GM10248 (cell line): Measurements from ENCODE around the gene GPAT2.
"Not testable (repeated sequence)": the region's sequence is repeated elsewhere in the genome, so short reads cannot be mapped to it uniquely, and the experiment has no call there.

Experiments used
- CTCF ChIA-PET: fragments of 300-600 bp; sonication (Branson Sonifier 250); formaldehyde crosslinking; extraction: SDS; loops from one replicate; lab custom pipeline; 2021; ENCODE audit warnings: antibody characterized with exemption; lab: Yijun Ruan, JAX
- POLR2A ChIA-PET: fragments of 350-650 bp; sonication (Branson Sonifier 250); formaldehyde crosslinking; extraction: SDS; loops from one replicate; lab custom pipeline; 2020; ENCODE audit warnings: antibody characterized with exemption; lab: Yijun Ruan, JAX
- DNase-seq: peaks from one replicate; pipeline ENCODE4 v3.0.0; 2012; ENCODE audit errors: extremely low spot score
- TF ChIP-seq, protein P1 (sequence below): IDR thresholded peaks from 2 replicates; pipeline ENCODE4 v1.5.1; 2012; ENCODE audit warnings: mild to moderate bottlenecking, low read depth; ENCODE audit errors: extremely low read depth, missing control alignments, control extremely low read depth

The GPAT2 gene, protein sequence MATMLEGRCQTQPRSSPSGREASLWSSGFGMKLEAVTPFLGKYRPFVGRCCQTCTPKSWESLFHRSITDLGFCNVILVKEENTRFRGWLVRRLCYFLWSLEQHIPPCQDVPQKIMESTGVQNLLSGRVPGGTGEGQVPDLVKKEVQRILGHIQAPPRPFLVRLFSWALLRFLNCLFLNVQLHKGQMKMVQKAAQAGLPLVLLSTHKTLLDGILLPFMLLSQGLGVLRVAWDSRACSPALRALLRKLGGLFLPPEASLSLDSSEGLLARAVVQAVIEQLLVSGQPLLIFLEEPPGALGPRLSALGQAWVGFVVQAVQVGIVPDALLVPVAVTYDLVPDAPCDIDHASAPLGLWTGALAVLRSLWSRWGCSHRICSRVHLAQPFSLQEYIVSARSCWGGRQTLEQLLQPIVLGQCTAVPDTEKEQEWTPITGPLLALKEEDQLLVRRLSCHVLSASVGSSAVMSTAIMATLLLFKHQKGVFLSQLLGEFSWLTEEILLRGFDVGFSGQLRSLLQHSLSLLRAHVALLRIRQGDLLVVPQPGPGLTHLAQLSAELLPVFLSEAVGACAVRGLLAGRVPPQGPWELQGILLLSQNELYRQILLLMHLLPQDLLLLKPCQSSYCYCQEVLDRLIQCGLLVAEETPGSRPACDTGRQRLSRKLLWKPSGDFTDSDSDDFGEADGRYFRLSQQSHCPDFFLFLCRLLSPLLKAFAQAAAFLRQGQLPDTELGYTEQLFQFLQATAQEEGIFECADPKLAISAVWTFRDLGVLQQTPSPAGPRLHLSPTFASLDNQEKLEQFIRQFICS

DNA sequence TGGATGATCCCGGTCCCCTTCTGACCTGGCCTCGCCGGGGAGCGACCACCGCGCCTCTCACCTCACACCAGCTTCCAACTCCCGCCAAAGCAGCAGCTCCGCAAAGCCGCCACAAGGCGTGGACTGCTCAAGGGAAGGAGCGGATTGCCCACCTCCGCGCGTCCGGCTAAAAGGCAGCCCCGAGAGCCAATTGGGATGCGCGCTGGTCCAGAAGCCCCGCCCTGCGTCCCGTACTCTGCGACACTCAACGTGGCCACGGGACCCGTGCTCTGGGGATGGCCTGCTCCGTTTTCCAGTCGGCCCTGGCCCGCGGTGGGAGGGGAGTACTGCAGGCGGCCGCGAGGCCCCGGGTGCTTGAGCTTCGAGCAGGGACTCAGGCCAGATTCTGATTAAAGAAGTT, at the start of gene GPAT2:
Gene GPAT2 (minus strand): TSS at position 125 of the 400 bp plus-strand sequence. CDS start 2,557 bp downstream, outside the sequence.
- CTCF ChIA-PET, POLR2A ChIA-PET, DNase-seq: not testable (repeated sequence)

DNA sequence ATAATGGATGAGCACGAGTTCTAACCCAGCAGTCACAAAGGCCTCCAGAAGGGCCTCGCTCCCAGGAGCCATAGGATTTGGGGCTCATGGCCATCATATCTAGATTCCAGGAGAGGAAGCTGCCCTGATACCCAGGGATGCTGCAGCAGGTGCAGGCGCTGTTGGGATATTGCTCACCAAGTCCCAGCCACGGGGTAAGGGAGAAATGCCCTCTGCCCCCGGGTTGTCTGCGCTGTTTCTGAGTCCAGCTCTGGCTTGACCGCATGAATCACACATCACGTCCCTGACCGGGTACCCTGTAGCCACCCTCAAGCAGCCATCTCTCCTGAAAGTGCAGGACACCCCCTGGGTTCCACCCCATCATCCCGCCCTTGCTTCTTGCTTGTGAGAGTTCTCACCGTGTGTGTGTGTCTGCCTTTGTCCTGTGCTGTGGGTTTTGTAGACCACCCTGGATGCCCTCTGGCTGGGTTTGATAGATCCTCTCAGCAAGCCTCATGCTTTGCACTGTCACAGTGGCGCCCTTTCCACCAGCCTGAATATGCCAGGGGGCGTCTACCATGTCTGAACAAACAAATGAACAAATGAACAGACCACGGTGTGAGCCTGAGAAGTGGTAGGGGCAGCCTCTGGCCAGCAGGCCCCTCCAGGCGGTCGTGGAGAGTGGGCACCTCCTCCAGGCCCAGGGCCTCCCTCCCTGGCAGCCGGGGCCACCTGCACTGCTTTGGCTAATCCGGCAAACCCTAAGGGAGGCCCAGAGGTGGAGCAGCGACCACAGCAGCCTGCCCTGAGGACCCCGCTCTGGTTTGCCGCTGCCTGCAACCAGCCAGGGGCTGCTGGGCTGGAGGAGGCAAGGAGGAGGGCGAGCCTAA, 49.5 kb upstream of the GPAT2 start:
- ChIA-PET CTCF (interaction anchor here (1.4 kb wide), 1 partner anchor 24 kb away, joined by 3 read pairs; no protein-coding TSS in a partner anchor), POLR2A (no interaction called here)
- no peak for DNase-seq
- TF ChIP-seq, protein P1, sequence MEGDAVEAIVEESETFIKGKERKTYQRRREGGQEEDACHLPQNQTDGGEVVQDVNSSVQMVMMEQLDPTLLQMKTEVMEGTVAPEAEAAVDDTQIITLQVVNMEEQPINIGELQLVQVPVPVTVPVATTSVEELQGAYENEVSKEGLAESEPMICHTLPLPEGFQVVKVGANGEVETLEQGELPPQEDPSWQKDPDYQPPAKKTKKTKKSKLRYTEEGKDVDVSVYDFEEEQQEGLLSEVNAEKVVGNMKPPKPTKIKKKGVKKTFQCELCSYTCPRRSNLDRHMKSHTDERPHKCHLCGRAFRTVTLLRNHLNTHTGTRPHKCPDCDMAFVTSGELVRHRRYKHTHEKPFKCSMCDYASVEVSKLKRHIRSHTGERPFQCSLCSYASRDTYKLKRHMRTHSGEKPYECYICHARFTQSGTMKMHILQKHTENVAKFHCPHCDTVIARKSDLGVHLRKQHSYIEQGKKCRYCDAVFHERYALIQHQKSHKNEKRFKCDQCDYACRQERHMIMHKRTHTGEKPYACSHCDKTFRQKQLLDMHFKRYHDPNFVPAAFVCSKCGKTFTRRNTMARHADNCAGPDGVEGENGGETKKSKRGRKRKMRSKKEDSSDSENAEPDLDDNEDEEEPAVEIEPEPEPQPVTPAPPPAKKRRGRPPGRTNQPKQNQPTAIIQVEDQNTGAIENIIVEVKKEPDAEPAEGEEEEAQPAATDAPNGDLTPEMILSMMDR, result no peak

DNA sequence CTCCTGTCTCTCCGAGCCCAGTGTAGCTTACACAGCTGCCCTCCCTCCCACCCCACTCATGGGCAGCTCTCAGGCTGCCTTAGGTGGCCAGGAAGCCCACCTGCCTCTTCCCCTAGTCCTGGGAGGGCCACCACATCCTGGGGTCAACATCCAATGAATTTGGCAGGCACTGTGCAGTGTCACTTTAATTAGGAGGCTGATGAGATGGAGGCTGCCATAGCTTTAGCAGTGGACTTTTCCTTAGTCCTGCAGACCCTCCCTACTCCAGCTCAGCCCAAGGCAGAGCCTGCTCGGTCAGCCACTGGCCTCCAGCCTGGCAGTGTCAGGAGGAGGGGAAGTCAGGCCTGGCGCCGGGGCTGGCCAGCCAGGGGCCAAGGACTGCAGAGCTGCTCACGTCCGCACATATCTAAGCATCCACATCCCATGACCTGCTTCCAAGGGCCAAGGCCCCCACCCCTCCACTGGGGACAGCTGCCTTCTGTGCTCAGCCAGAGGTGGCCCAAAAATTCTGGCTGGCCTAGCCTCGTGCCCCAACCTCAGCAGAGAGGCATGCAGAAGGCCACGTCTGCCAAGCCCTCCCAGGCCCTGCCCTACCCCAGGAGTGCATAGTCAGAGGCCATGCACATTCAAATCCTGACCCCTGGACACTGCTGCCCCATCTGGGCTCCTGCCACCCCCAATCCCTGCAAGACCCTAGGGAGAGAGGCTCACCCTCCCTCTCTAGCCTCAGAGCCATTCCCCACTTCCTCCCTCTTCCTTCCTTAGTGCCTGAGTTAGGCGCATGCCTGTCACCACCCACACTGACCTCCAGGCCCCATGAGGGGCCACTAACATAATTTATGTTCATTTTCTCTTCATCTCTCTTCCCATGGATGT, 48.6 kb upstream of the GPAT2 start:
- no peak for DNase-seq
- TF ChIP-seq, protein P1, result no peak
- ChIA-PET POLR2A (no interaction called here), CTCF (interaction anchor here (1.4 to 1.7 kb wide), 2 partner anchors 10 to 25 kb away, joined by 3 read pairs; no protein-coding TSS in a partner anchor)

DNA sequence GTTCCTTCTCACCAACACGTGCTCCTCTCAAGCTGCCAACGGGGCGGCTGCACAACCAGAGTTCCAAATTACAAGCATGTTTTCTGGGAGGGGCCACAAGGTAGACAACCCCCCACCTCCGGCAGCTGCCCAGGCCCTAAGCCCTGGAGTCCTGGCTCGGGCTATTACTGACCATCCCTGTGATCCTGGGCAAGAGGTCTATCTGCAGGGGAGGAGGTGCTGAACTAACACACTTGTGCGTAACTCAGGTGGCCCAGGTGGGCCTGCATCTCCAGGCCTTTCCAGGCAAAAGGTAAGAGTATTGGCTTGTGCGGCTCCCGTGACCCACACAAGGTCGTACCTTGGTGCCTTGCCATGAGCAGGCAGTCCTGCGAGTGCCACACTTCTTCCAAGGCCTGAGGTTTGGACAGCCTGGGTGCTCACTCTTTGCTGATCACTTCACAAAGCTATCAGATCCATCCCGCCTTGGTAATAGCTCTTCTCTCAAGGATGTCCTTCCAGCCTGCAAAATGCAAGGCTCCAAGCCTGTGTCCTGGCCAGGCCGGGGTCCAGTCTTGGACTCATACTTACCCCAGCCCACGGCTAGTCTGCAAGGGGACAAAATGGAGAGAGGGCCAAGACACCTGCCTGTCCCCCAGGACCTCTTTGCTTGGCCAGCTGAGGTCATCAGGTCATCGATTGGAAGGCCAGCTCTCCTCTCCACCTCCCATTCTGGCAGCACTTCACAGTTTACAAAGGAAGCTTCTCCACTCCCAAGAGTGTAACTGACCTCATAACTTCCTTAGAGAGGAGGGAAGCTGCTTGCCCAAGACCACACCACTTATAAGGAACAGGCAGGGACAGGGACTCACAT, 47.7 kb upstream of the GPAT2 start:
- CTCF ChIA-PET, result interaction anchor here (1.4 to 1.7 kb wide), 2 partner anchors 9 to 26 kb away, joined by 3 read pairs; no protein-coding TSS in a partner anchor
- no peak for DNase-seq
- POLR2A ChIA-PET, result no interaction called here
- TF ChIP-seq, protein P1, result no peak

DNA sequence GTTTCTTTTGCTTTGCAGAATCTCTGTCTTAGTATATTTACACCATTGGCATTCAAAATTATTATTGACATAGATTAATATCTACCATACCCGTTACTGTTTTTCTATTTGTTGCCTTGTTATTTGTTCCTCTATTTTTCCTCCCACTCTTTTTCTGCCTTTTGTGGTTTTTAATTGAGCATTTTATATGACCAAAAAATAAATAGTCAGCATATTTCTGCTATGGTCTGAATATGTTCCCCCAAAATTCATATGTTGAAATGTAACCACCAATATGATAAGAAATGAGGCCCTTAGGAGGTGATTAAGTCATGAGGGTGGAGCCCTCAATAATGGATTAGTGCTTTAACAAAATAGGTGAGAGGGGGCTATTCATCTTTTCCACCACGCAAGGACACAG, 46.3 kb upstream of the GPAT2 start:
- TF ChIP-seq, protein P1, result no peak
- ChIA-PET POLR2A (no interaction called here), CTCF (no interaction called here)
- no peak for DNase-seq
